HL-60 (cell line): ENCODE measurements around the gene NKAIN1.

Experiments used
- DNase-seq, 2 experiments: peaks; one replicate each; pipeline ENCODE4 v3.0.0-alpha.2; 2010 to 2020; ENCODE audit warnings: low read depth in 1 of 2, low spot score in 1 of 2
- H3K27ac ChIP-seq: fragments of 250-450 bp; sonication (Bioruptor Pico); replicated peaks from 2 replicates; pipeline ENCODE4 v1.5.1; 2020; ENCODE audit warnings: mild to moderate bottlenecking, moderate library complexity
- H3K27me3 ChIP-seq: fragments of 250-450 bp; sonication (Bioruptor Pico); 2 replicates; pipeline ENCODE4 v1.5.1; 2021; ENCODE audit warnings: mild to moderate bottlenecking, moderate library complexity; ENCODE audit not compliant: insufficient read depth, poor library complexity, severe bottlenecking
- H3K4me3 ChIP-seq: replicated peaks from 2 replicates; pipeline ENCODE4 v1.5.1; 2011; ENCODE audit warnings: mild to moderate bottlenecking, control low read depth, low read length; ENCODE audit not compliant: insufficient read depth
- GABPA ChIP-seq: IDR thresholded peaks from 2 replicates; pipeline ENCODE4 v1.6.1; 2012; ENCODE audit warnings: low read depth
- POLR2AphosphoS5 ChIP-seq: IDR thresholded peaks from 2 replicates; pipeline ENCODE4 v1.6.1; 2012; ENCODE audit warnings: low read depth
- SPI1 ChIP-seq: IDR thresholded peaks from 2 replicates; pipeline ENCODE4 v1.6.1; 2012; ENCODE audit warnings: low read depth, mild to moderate bottlenecking, borderline replicate concordance
- TF ChIP-seq, protein P1 (sequence below): IDR thresholded peaks from one replicate; pipeline ENCODE4 v1.5.1; 2011; ENCODE audit warnings: low read length, control low read depth, inconsistent platforms; ENCODE audit not compliant: insufficient read depth
- TF ChIP-seq, protein P2 (sequence below): IDR thresholded peaks from 2 replicates; pipeline ENCODE4 v1.6.1; 2012; ENCODE audit warnings: low read depth; ENCODE audit not compliant: insufficient replicate concordance

NKAIN1 gene

DNA sequence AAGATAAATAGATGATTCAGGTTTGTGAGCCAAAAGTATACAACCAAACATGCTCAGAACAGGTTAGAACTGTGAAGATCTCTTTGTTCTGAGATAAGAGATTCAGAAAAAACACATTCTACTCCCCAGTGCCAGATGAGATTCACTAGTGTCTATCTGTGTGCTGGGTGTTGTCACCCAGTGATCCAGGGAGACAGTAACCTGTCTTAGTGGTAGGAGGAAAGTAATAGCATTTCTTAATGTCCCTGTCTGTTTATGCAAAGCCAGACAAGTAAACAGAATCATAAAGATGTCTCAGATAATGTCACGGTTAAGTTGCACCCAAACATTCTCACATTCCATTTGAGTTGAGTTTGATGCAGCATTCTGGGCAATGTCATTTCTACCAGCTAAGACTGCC lies 18.9 kb upstream of the NKAIN1 start:
- Histone ChIP-seq H3K27me3 (no peaks in the 10 kb centered on the region), H3K27ac (no peak overlapping the region), H3K4me3 (no peak overlapping the region)
- DNase-seq, result no peak
- no peak for TF ChIP-seq POLR2AphosphoS5
- TF ChIP-seq SPI1, result no peak
- TF ChIP-seq, protein P1, sequence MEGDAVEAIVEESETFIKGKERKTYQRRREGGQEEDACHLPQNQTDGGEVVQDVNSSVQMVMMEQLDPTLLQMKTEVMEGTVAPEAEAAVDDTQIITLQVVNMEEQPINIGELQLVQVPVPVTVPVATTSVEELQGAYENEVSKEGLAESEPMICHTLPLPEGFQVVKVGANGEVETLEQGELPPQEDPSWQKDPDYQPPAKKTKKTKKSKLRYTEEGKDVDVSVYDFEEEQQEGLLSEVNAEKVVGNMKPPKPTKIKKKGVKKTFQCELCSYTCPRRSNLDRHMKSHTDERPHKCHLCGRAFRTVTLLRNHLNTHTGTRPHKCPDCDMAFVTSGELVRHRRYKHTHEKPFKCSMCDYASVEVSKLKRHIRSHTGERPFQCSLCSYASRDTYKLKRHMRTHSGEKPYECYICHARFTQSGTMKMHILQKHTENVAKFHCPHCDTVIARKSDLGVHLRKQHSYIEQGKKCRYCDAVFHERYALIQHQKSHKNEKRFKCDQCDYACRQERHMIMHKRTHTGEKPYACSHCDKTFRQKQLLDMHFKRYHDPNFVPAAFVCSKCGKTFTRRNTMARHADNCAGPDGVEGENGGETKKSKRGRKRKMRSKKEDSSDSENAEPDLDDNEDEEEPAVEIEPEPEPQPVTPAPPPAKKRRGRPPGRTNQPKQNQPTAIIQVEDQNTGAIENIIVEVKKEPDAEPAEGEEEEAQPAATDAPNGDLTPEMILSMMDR, result no peak
- TF ChIP-seq GABPA, result no peak
- TF ChIP-seq, protein P2, sequence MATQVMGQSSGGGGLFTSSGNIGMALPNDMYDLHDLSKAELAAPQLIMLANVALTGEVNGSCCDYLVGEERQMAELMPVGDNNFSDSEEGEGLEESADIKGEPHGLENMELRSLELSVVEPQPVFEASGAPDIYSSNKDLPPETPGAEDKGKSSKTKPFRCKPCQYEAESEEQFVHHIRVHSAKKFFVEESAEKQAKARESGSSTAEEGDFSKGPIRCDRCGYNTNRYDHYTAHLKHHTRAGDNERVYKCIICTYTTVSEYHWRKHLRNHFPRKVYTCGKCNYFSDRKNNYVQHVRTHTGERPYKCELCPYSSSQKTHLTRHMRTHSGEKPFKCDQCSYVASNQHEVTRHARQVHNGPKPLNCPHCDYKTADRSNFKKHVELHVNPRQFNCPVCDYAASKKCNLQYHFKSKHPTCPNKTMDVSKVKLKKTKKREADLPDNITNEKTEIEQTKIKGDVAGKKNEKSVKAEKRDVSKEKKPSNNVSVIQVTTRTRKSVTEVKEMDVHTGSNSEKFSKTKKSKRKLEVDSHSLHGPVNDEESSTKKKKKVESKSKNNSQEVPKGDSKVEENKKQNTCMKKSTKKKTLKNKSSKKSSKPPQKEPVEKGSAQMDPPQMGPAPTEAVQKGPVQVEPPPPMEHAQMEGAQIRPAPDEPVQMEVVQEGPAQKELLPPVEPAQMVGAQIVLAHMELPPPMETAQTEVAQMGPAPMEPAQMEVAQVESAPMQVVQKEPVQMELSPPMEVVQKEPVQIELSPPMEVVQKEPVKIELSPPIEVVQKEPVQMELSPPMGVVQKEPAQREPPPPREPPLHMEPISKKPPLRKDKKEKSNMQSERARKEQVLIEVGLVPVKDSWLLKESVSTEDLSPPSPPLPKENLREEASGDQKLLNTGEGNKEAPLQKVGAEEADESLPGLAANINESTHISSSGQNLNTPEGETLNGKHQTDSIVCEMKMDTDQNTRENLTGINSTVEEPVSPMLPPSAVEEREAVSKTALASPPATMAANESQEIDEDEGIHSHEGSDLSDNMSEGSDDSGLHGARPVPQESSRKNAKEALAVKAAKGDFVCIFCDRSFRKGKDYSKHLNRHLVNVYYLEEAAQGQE, result no peak

DNA sequence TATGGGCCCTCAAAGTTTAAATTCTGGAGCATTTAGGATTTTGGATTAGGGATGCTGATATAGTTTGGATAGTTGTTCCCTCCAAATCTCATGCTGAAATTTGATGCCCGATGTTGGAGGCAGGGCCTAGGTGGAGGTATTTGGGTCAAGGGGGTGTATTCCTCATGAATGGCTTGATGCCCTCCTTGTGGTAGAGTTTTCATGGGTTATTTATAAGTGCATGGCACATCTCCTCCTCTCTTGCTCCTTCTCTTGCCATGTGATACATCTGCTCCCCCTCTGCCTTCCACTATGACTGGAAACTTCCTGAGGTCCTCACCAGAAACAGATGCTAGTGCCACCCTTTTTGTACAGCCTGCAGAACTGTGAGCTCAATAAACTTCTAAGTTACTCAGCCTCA lies 17.5 kb upstream of the NKAIN1 start:
- no peak for DNase-seq
- H3K27me3 ChIP-seq, result no peaks in the 10 kb centered on the region
- H3K27ac ChIP-seq, result no peak overlapping the region
- no peak overlapping the region for H3K4me3 ChIP-seq
- TF ChIP-seq, protein P2, result no peak
- TF ChIP-seq GABPA (no peak), POLR2AphosphoS5 (no peak), SPI1 (no peak)
- TF ChIP-seq, protein P1, result no peak

DNA sequence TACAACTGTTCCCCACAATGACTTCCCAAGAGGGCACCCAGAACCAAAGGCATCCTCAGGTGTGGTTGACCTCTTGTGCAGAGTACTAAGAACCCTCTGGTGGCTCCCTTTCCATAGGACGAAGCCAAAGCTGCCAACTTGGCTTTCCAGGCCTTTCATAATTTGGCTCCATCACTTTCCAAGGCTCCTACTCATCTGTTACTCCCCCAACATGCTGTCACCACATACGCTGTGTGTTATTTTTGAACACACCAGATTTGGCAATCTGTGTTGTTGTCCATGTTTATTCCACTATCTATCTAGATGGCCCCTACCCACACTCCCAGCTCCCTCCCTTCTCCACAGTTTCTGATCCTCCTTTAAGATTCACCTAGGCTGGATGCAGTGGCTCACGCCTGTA lies 10.2 kb upstream of the NKAIN1 start:
- no peaks in the 10 kb centered on the region for H3K27me3 ChIP-seq
- no peak overlapping the region for H3K4me3 ChIP-seq
- no peak for DNase-seq
- TF ChIP-seq, protein P2, result no peak
- TF ChIP-seq SPI1, result no peak
- TF ChIP-seq GABPA, result no peak
- no peak for TF ChIP-seq POLR2AphosphoS5
- TF ChIP-seq, protein P1, result no peak
- H3K27ac ChIP-seq, result no peak overlapping the region
